ENCODE data around the gene LHX6. TPM values are rescaled to one million over a fixed set of nuclear protein-coding genes. Genes with fewer than 3 reads are reported as not detected.

LHX6 gene
- total and polyA plus RNA-seq, 2 experiments from 2014 or later = 1.0 to 1.2 TPM

DNA sequence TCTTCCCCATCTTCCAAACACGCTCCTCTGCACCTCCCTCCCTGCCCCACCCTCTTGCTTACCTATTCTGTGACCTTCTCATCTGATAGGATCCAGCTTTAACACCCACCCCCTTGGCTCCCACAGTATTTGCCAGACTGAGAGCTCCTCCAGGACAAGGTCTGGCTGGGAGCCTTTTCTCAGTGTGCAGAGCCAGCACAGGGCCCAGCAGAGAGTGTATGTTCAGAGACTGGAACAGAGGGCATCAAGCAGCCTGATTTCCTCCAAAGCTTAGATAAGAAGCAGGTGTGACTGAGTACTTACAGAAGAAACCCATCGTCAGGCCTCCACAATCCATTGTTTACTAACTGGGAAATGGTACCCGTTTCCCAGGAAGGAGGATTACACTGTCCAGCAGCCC lies 26.6 kb downstream of the LHX6 start:
- TF ChIP-seq ZNF114 (CRISPR knock-in tag; IDR thresholded peaks at IDR 0.05) (no peak), NANOG (IDR thresholded peaks at IDR 0.05; ENCODE audit: borderline replicate concordance) (no peak)
- TF ChIP-seq, protein P1, sequence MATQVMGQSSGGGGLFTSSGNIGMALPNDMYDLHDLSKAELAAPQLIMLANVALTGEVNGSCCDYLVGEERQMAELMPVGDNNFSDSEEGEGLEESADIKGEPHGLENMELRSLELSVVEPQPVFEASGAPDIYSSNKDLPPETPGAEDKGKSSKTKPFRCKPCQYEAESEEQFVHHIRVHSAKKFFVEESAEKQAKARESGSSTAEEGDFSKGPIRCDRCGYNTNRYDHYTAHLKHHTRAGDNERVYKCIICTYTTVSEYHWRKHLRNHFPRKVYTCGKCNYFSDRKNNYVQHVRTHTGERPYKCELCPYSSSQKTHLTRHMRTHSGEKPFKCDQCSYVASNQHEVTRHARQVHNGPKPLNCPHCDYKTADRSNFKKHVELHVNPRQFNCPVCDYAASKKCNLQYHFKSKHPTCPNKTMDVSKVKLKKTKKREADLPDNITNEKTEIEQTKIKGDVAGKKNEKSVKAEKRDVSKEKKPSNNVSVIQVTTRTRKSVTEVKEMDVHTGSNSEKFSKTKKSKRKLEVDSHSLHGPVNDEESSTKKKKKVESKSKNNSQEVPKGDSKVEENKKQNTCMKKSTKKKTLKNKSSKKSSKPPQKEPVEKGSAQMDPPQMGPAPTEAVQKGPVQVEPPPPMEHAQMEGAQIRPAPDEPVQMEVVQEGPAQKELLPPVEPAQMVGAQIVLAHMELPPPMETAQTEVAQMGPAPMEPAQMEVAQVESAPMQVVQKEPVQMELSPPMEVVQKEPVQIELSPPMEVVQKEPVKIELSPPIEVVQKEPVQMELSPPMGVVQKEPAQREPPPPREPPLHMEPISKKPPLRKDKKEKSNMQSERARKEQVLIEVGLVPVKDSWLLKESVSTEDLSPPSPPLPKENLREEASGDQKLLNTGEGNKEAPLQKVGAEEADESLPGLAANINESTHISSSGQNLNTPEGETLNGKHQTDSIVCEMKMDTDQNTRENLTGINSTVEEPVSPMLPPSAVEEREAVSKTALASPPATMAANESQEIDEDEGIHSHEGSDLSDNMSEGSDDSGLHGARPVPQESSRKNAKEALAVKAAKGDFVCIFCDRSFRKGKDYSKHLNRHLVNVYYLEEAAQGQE (IDR thresholded peaks at IDR 0.05; ENCODE audit: unreplicated experiment) = no peak
- Mint-ChIP-seq H3K27me3 (ENCODE audit: insufficient read depth, low read depth, poor library complexity) (peaks cover 8% of the 10 kb centered on the region), H3K9me3 (no peaks in the 10 kb centered on the region; the same call in 2 of the 3 replicates), H3K4me3 (no peak overlapping the region), H3K4me1 (peaks cover 19% of the 10 kb centered on the region), H3K36me3 (ENCODE audit: low read depth) (no peaks in the 10 kb centered on the region), H3K27ac (no peak overlapping the region)
- Histone ChIP-seq H3K79me2 (replicated peaks; ENCODE audit: insufficient read depth) (no peaks in the 10 kb centered on the region), H4K20me1 (replicated peaks; ENCODE audit: insufficient read depth) (no peaks in the 10 kb centered on the region), H2AFZ (no peak overlapping the region), H3K27me3 (ENCODE audit: insufficient read depth) (no peaks in the 10 kb centered on the region), H3K9me2 (ENCODE audit: insufficient read depth) (0 out of 2 replicates have a peak, but pooled peaks cover 5% of the 10 kb centered on the region), H3F3A (replicated peaks; ENCODE audit: low read depth) (no peaks in the 10 kb centered on the region), H3K36me3 (ENCODE audit: insufficient read depth) (no peaks in the 10 kb centered on the region), H3K4me1 (ENCODE audit: insufficient read depth) (peaks cover 13% of the 10 kb centered on the region), H3K27ac (ENCODE audit: low read depth) (no peak overlapping the region), H3K4me2 (no peak overlapping the region), H3K4me3 (no peak overlapping the region)
- ATAC-seq (no peak), DNase-seq (ENCODE audit: low spot score) (no peak)

DNA sequence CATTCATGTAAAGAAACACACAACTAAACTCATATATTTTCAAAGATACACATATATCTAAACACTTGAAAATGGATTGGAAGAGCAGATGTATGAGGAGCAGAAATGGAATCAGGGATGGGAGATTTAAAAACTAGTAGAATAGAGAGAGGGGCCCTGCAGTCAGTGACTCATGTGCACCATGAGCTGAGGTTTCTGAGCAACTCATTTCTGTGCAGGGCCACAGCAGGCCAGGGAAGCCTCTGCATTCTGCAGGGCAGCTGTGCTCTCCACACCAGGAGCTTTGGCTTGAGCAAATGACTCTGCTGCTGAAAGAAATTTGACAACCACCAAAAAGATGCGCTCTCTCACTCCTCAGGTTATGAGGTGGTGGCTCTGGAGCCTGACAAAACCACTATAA lies 27.1 kb downstream of the LHX6 start:
- Histone ChIP-seq H2AFZ (no peak overlapping the region), H3K79me2 (replicated peaks; ENCODE audit: insufficient read depth) (no peaks in the 10 kb centered on the region), H3K4me3 (no peak overlapping the region), H3K27me3 (ENCODE audit: insufficient read depth) (no peaks in the 10 kb centered on the region), H3K4me1 (ENCODE audit: insufficient read depth) (peaks cover 13% of the 10 kb centered on the region), H3K36me3 (ENCODE audit: insufficient read depth) (no peaks in the 10 kb centered on the region), H3K9me2 (ENCODE audit: insufficient read depth) (0 out of 2 replicates have a peak, but pooled peaks cover 5% of the 10 kb centered on the region), H3F3A (replicated peaks; ENCODE audit: low read depth) (no peaks in the 10 kb centered on the region), H3K27ac (ENCODE audit: low read depth) (no peak overlapping the region), H3K4me2 (no peak overlapping the region), H4K20me1 (replicated peaks; ENCODE audit: insufficient read depth) (no peaks in the 10 kb centered on the region)
- DNase-seq (ENCODE audit: low spot score) (no peak), ATAC-seq (no peak)
- Mint-ChIP-seq H3K9me3 (no peaks in the 10 kb centered on the region; the same call in 2 of the 3 replicates), H3K36me3 (ENCODE audit: low read depth) (no peaks in the 10 kb centered on the region), H3K27me3 (ENCODE audit: insufficient read depth, low read depth, poor library complexity) (peaks cover 6% of the 10 kb centered on the region), H3K4me3 (no peak overlapping the region), H3K4me1 (peaks cover 20% of the 10 kb centered on the region), H3K27ac (no peak overlapping the region)
- no peak for TF ChIP-seq POLR2AphosphoS5 (IDR thresholded peaks at IDR 0.05; ENCODE audit: low read depth)
- TF ChIP-seq, protein P2, sequence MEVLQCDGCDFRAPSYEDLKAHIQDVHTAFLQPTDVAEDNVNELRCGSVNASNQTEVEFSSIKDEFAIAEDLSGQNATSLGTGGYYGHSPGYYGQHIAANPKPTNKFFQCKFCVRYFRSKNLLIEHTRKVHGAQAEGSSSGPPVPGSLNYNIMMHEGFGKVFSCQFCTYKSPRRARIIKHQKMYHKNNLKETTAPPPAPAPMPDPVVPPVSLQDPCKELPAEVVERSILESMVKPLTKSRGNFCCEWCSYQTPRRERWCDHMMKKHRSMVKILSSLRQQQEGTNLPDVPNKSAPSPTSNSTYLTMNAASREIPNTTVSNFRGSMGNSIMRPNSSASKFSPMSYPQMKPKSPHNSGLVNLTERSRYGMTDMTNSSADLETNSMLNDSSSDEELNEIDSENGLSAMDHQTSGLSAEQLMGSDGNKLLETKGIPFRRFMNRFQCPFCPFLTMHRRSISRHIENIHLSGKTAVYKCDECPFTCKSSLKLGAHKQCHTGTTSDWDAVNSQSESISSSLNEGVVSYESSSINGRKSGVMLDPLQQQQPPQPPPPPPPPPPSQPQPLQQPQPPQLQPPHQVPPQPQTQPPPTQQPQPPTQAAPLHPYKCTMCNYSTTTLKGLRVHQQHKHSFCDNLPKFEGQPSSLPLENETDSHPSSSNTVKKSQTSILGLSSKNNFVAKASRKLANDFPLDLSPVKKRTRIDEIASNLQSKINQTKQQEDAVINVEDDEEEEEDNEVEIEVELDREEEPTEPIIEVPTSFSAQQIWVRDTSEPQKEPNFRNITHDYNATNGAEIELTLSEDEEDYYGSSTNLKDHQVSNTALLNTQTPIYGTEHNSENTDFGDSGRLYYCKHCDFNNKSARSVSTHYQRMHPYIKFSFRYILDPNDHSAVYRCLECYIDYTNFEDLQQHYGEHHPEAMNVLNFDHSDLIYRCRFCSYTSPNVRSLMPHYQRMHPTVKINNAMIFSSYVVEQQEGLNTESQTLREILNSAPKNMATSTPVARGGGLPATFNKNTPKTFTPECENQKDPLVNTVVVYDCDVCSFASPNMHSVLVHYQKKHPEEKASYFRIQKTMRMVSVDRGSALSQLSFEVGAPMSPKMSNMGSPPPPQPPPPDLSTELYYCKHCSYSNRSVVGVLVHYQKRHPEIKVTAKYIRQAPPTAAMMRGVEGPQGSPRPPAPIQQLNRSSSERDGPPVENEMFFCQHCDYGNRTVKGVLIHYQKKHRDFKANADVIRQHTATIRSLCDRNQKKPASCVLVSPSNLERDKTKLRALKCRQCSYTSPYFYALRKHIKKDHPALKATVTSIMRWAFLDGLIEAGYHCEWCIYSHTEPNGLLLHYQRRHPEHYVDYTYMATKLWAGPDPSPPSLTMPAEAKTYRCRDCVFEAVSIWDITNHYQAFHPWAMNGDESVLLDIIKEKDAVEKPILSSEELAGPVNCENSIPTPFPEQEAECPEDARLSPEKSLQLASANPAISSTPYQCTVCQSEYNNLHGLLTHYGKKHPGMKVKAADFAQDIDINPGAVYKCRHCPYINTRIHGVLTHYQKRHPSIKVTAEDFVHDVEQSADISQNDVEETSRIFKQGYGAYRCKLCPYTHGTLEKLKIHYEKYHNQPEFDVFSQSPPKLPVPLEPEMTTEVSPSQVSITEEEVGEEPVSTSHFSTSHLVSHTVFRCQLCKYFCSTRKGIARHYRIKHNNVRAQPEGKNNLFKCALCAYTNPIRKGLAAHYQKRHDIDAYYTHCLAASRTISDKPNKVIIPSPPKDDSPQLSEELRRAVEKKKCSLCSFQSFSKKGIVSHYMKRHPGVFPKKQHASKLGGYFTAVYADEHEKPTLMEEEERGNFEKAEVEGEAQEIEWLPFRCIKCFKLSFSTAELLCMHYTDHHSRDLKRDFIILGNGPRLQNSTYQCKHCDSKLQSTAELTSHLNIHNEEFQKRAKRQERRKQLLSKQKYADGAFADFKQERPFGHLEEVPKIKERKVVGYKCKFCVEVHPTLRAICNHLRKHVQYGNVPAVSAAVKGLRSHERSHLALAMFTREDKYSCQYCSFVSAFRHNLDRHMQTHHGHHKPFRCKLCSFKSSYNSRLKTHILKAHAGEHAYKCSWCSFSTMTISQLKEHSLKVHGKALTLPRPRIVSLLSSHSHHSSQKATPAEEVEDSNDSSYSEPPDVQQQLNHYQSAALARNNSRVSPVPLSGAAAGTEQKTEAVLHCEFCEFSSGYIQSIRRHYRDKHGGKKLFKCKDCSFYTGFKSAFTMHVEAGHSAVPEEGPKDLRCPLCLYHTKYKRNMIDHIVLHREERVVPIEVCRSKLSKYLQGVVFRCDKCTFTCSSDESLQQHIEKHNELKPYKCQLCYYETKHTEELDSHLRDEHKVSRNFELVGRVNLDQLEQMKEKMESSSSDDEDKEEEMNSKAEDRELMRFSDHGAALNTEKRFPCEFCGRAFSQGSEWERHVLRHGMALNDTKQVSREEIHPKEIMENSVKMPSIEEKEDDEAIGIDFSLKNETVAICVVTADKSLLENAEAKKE (CRISPR knock-in tag; IDR thresholded peaks at IDR 0.05) = no peak
- no peak for TF ChIP-seq CREB1 (CRISPR knock-in tag; IDR thresholded peaks at IDR 0.05; ENCODE audit: low read depth)
- no peak for TF ChIP-seq ZNF331 (CRISPR knock-in tag; IDR thresholded peaks at IDR 0.05; ENCODE audit: low read depth)
- TF ChIP-seq, protein P3, sequence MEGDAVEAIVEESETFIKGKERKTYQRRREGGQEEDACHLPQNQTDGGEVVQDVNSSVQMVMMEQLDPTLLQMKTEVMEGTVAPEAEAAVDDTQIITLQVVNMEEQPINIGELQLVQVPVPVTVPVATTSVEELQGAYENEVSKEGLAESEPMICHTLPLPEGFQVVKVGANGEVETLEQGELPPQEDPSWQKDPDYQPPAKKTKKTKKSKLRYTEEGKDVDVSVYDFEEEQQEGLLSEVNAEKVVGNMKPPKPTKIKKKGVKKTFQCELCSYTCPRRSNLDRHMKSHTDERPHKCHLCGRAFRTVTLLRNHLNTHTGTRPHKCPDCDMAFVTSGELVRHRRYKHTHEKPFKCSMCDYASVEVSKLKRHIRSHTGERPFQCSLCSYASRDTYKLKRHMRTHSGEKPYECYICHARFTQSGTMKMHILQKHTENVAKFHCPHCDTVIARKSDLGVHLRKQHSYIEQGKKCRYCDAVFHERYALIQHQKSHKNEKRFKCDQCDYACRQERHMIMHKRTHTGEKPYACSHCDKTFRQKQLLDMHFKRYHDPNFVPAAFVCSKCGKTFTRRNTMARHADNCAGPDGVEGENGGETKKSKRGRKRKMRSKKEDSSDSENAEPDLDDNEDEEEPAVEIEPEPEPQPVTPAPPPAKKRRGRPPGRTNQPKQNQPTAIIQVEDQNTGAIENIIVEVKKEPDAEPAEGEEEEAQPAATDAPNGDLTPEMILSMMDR (conservative IDR thresholded peaks at IDR 0.05; ENCODE audit: low read depth in 2 of 2) = no peak
- TF ChIP-seq JUNB (IDR thresholded peaks at IDR 0.05; ENCODE audit: unreplicated experiment) = no peak
- no peak for TF ChIP-seq NANOG (IDR thresholded peaks at IDR 0.05; ENCODE audit: borderline replicate concordance)
- no peak for TF ChIP-seq EZH2 (IDR thresholded peaks at IDR 0.05; ENCODE audit: low read depth, unreplicated experiment)

Measured in GM23338 (cell line).